HG03025 (cell line): ENCODE results near the gene ATF4.

Experiments
- ATAC-seq: cut with Tn5 transposase; IDR thresholded peaks from one replicate; pipeline ENCODE4 v1.9.1; 2021; ENCODE audit warnings: mild to moderate bottlenecking, moderate library complexity; ENCODE audit not compliant: unreplicated experiment, low FRiP score

Gene ATF4

GRCh38 chr22:39553429-39553828 is 33.1 kb downstream of the ATF4 start:
- ATAC-seq = no peak

GRCh38 chr22:39554151-39554550 is 33.8 kb downstream of the ATF4 start:
- no peak for ATAC-seq

GRCh38 chr22:39556970-39557841 is 36.8 kb downstream of the ATF4 start:
- no peak for ATAC-seq

GRCh38 chr22:39558254-39558727 is 37.9 kb downstream of the ATF4 start:
- ATAC-seq = no peak

GRCh38 chr22:39558950-39559349 is 38.6 kb downstream of the ATF4 start:
- no peak for ATAC-seq

- no peak for ATAC-seq
These were observed 39.2 kb downstream of the ATF4 start for GRCh38 chr22:39559456-39560105.

GRCh38 chr22:39560127-39560526 is 39.8 kb downstream of the ATF4 start:
- ATAC-seq = no peak

- ATAC-seq = no peak
These were observed 42.6 kb downstream of the ATF4 start for GRCh38 chr22:39562839-39563489.

- no peak for ATAC-seq
These were observed 43.4 kb downstream of the ATF4 start for GRCh38 chr22:39563571-39564428.

- no peak for ATAC-seq
These were observed 45.1 kb downstream of the ATF4 start for GRCh38 chr22:39565414-39565944.

GRCh38 chr22:39567135-39567946 is 47.0 kb downstream of the ATF4 start:
- no peak for ATAC-seq

- ATAC-seq = no peak
These were observed 48.1 kb downstream of the ATF4 start for GRCh38 chr22:39568278-39568981.

- no peak for ATAC-seq
These were observed 48.7 kb downstream of the ATF4 start for GRCh38 chr22:39569066-39569465.

- ATAC-seq = no peak
These were observed 49.9 kb downstream of the ATF4 start for GRCh38 chr22:39570226-39570625.

- ATAC-seq = no peak
These were observed 50.3 kb downstream of the ATF4 start, which contains the start of gene CACNA1I for GRCh38 chr22:39570665-39571064. TSS of gene CACNA1I (plus strand) at chr22:39570753. CDS start at chr22:39570753, 0 bp downstream.

- no peak for ATAC-seq
These were observed 51.2 kb downstream of the ATF4 start for GRCh38 chr22:39571538-39571937.
